ENCODE results near the gene VASN. TPM values are rescaled to one million over a fixed set of nuclear protein-coding genes. Genes with fewer than 3 reads are reported as not detected.

Gene VASN
- total and polyA plus RNA-seq, 9 of the 15 experiments (the other 6 are each of a cell fraction or from before 2014, with no cell fraction given) = 0.01 to 2.5 (median 0.41) TPM; not detected in 1

GRCh38 chr16:4401094-4401501 lies 29.4 kb downstream of the VASN start:
- Histone ChIP-seq H3K9me1 (ENCODE audit: control insufficient read depth, insufficient read depth, low read length) (no peaks in the 10 kb centered on the region), H3K9ac (ENCODE audit: insufficient read depth in 1 of 2, low read depth in 2 of 2, low read length in 2 of 2) (peak overlapping the region in 1 of 2 experiments; percentile 83; a peak in 2 of 4 replicates), H3K4me3 (no peak overlapping the region), H3K9me3 (replicated peaks; ENCODE audit: control insufficient read depth, insufficient read depth, low read depth, low read length) (no peaks in the 10 kb centered on the region), H3K79me2 (ENCODE audit: control insufficient read depth, insufficient read depth, low read length) (no peaks in the 10 kb centered on the region; the same call in 2 of the 3 replicates), H3K4me2 (ENCODE audit: insufficient read depth, low read length) (no peak overlapping the region), H3K4me1 (replicated peaks in 1 of 2; ENCODE audit: control insufficient read depth in 2 of 2, insufficient read depth in 2 of 2, low read length in 2 of 2) (peaks cover 0 to 29% of the 10 kb centered on the region in 2 experiments; a peak in 2 of 5 replicates), H2AFZ (ENCODE audit: low read depth, low read length) (no peak overlapping the region), H3K27me3 (ENCODE audit: control insufficient read depth in 2 of 2, insufficient read depth in 2 of 2, low read length in 2 of 2) (no peaks in the 10 kb centered on the region), H4K20me1 (replicated peaks; ENCODE audit: control insufficient read depth, insufficient read depth, low read length) (peaks cover 14% of the 10 kb centered on the region; the same call in 1 of the 2 replicates), H3K36me3 (ENCODE audit: control insufficient read depth, insufficient read depth, low read length) (peaks cover 72% of the 10 kb centered on the region; the same call in 2 of the 3 replicates), H3K27ac (ENCODE audit: extremely low read depth, low read depth, low read length) (no peak overlapping the region)
- no peak for ATAC-seq
- intact Hi-C loops (cut with micrococcal nuclease) (loop anchor here (5.0 to 10.0 kb wide), 3 partner anchors 139 to 416 kb away; no protein-coding TSS in a partner anchor), in situ Hi-C loops (cut with MboI) (loop anchor here (5.0 kb wide), 1 partner anchor 39 kb away; no protein-coding TSS in a partner anchor)
- DNase-seq (ENCODE audit: extremely low read depth in 1 of 4, low spot score in 3 of 4) = no peak
- TF ChIP-seq RBFOX2 (IDR thresholded peaks at IDR 0.05; ENCODE audit: low read depth, low read length) = 0 out of 2 replicates have a peak, but pooled peaks have one; percentile 18
- TF ChIP-seq ZZZ3 (IDR thresholded peaks at IDR 0.05) = no peak
- no peak for TF ChIP-seq ELF1 (tag; IDR thresholded peaks at IDR 0.05)
- TF ChIP-seq FOXP4 (CRISPR knock-in tag; IDR thresholded peaks at IDR 0.05; ENCODE audit: borderline replicate concordance) = no peak
- no peak for TF ChIP-seq ZNF589 (CRISPR knock-in tag; IDR thresholded peaks at IDR 0.05; ENCODE audit: low read depth)
- FAIRE-seq = no peak
- 92% methylated on average over 12 of the region's 12 CpGs for WGBS (ENCODE audit: insufficient coverage, low coverage, missing lambda C conversion rate)
- CTCF ChIA-PET (ENCODE audit: low intra/inter-chr PET ratio) = interaction anchor here (1.0 to 6.4 kb wide), 2 partner anchors 42 to 656 kb away, joined by 3 to 70 read pairs; no protein-coding TSS in a partner anchor
- BruUV-seq (replicated peaks) = no TSS peak
- POLR2A ChIA-PET = interaction anchor here (2.1 kb wide), 1 partner anchor 40 kb away, joined by 9 read pairs; no protein-coding TSS in a partner anchor

Data from K562 (cell line).